Upper lobe of left lung (tissue), 4 donors: ENCODE results near the gene ECSCR.
"Not testable (repeated sequence)": the region's sequence is repeated elsewhere in the genome, so short reads cannot be mapped to it uniquely, and the experiment has no call there.

Source experiments
- CTCF ChIP-seq, 6 experiments: fragments of 450-650 bp in 4 of 6; fragments of 200-600 bp in 2 of 6; sonication (generic) in 2 of 6; IDR thresholded peaks; one replicate each; pipeline ENCODE4 v1.5.1; 2016 to 2019; ENCODE audit warnings: antibody characterized with exemption in 6 of 6
- POLR2A ChIP-seq, 4 donors: fragments of 450-650 bp; IDR thresholded peaks; one replicate each; pipeline ENCODE4 v1.5.1; 2016 to 2017; ENCODE audit warnings: antibody characterized with exemption in 4 of 4, mild to moderate bottlenecking in 2 of 4

GRCh38 chr5:139504722-139505121 is 42.2 kb upstream of the ECSCR start:
- not testable (repeated sequence) for TF ChIP-seq CTCF, POLR2A (IDR thresholded peaks at IDR 0.05)
